Inflammatory macrophage treated with lipopolysaccharide for 1 hour (primary cell): ENCODE data around the gene FAM13B.
"Not testable (repeated sequence)": the region's sequence is repeated elsewhere in the genome, so short reads cannot be mapped to it uniquely, and the experiment has no call there.

ENCODE experiments used
- DNase-seq, 2 donors: peaks; one replicate each; pipeline ENCODE4 v3.0.0-alpha.2; 2020 to 2022

The FAM13B gene

GRCh38 chr5:138033907-138034306 is 1.0 kb upstream of the FAM13B start:
- DNase-seq: no peak

GRCh38 chr5:138033386-138033808 is 518 bp upstream of the FAM13B start:
- no peak for DNase-seq

- DNase-seq: peak; percentile 62 to 71
Measured at GRCh38 chr5:138032028-138032571, 779 bp downstream of the FAM13B start.

DNA sequence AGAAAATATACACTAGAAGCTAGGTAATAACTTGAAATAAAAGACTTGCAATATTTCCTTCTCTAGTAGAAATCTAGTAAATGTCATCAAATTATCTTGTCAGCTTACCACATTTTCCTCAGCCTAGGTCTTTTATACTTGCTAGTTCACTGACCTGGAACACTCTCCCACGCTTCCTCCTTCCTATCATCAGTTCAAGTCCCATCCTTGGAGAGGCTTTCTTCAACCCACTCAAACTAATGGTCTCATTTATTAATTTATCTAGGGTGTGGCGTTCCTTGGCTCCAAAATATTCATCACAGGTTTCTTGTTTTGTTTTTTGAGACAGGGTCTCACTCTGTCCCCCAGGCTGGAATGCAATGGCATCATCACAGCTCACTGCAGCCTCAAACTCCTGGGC is 2.9 kb downstream of the FAM13B start:
- no peak for DNase-seq

DNA sequence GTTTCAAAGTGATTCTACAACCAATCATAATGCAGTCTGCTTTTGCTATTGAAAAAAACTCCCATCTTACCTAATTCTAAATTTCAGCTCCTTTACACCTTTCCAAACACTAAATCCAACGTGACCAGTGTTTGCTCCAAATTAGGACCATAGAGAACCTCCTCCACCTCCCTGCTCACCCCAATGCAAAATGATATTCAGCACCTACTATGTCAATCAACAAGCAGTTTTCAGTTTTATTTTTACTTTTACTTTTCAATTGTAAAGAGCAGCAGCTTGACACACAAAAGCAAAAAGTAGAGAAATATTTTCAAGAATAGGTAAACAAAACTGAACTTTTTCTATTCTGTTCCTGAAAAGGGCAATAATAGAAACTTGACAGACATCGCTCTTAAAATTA is 3.4 kb downstream of the FAM13B start:
- DNase-seq: no peak

DNA sequence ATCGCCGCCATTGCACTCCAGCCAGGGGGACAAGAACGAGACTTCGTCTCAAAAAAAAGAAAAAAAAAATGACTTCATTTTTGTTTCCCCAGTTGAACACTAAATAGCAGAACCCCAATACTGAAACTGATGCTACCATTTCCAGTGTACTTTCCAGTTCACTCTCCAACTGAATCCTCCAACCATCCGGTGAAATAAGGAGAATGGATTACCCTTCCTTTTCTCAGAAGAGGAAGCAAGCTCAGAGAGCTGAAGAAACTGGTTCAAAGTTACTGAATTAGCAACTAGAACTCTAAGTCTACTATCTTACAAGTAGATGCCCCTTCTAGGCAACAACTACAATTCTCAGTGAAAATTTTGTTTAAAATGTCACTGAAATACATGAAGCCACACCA is 3.9 kb downstream of the FAM13B start:
- peak; percentile 33 to 46 for DNase-seq

GRCh38 chr5:138028262-138028970 is 4.5 kb downstream of the FAM13B start:
- DNase-seq: not testable (repeated sequence)

- not testable (repeated sequence) for DNase-seq
Measured at GRCh38 chr5:138026793-138027192, 6.1 kb downstream of the FAM13B start.

DNA sequence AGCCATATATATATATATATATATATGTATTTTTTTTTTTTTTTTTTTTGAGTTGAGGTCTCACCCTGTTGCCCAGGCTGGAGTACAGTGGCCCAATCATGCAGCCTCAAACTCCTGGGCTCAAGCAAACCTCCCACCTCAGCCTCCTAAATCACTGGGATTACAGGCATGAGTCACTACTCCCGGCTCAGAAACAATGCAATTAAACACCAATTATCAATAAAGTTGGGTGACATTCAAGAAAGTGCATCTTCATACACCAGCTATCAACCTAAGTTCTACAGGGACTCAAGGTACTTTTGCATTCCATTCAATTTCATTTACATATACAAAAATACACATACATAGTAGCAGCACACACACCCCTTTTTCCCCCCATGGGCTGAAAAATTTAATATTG is 7.6 kb downstream of the FAM13B start:
- DNase-seq: no peak

DNA sequence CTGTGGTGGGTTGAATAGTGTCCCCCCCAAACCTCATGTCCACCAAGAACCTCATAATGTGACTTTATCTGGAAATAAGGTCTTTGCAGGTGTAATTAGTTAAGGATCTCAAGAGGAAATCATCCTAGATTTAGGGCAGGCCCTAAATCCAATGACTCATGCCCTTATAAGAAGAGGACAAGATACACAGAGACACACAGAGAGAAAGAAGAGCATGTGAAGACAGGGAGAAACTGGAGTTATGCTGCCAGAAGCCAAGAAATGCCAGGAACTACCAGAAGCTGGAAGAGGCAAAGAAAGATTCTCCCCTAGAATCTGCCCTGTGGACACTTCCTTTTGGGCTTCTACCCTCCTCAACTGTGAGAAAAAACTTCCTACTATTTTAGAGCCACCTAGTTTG is 8.8 kb downstream of the FAM13B start:
- DNase-seq: no peak

- DNase-seq: no peak
Measured at GRCh38 chr5:138022912-138023311, 10.0 kb downstream of the FAM13B start.

GRCh38 chr5:138021771-138022170 is 11.1 kb downstream of the FAM13B start:
- no peak for DNase-seq

DNA sequence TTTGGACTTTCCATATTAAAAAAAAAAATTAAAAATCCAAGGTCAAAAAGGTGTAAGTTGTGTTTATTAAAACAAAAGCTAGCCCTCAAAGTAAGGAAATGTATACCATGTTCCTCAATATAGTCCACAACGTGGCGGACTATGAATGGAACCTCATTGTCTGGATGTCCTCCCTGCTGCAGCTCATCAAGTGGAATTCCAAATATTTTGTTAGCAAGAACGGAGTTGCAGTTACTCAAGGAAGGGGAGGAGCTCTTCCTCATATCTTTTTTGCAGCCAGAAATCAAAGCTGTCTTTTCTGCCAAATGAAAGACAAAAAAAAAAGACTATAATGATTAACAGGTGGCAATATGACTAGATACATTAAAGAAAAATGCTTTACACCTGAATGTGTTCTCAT is 14.0 kb downstream of the FAM13B start:
- DNase-seq: no peak

- no peak for DNase-seq
Measured at GRCh38 chr5:138015916-138016315, 17.0 kb downstream of the FAM13B start.

DNA sequence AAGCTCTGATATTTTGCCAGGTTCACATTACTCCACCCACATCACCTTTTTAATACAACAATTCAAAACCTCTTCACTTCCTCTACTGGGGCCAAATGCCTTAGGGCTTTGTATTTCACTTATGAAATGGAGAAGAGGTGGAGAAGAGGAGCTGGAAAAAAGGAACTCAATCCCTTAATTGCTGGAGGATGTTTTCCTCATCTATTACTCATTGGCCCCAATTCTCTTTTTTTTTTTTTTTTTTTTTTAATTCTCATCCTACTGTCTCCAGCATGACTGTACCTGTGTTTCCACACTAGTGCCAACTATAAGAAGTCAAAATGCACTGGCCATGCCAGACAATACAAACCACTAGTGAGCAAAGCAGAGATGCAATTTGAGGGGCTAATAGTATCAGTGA is 20.9 kb downstream of the FAM13B start:
- peak in 1 of 2 donors; percentile 37 for DNase-seq

DNA sequence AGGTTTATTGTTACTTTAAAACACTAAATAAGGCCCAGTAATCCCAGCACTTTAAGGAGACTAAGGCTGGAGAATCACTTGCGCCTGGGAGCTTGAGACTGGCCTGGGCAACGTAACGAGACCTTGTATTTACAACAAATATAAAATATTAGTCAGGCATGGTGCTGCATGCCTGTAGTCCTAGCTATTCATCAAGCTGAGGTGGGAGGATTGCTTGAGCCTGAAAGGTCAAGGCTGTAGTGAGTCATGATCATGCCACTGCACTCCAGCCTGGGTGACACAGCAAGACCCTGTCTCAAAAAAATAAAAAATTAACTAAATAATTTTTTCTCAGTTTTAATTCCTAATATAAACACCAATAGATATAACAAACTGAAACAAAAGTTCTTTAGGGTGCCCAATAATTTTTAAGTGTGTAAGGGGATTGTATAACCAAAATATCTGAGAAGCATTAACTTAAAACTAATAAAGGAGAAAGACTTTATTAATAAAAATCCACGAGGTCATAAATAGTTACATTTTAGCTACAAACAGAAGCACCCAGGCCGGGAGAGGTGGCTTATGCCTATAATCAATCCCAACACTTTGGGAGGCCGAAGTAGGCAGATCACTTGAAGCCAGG is 32.7 kb downstream of the FAM13B start:
- DNase-seq: peak; percentile 43 to 87

GRCh38 chr5:137997726-137998213 is 35.1 kb downstream of the FAM13B start:
- peak; percentile 69 to 85 for DNase-seq

GRCh38 chr5:137995749-137996128 is 37.1 kb downstream of the FAM13B start:
- peak in 1 of 2 donors; percentile 21 for DNase-seq

DNA sequence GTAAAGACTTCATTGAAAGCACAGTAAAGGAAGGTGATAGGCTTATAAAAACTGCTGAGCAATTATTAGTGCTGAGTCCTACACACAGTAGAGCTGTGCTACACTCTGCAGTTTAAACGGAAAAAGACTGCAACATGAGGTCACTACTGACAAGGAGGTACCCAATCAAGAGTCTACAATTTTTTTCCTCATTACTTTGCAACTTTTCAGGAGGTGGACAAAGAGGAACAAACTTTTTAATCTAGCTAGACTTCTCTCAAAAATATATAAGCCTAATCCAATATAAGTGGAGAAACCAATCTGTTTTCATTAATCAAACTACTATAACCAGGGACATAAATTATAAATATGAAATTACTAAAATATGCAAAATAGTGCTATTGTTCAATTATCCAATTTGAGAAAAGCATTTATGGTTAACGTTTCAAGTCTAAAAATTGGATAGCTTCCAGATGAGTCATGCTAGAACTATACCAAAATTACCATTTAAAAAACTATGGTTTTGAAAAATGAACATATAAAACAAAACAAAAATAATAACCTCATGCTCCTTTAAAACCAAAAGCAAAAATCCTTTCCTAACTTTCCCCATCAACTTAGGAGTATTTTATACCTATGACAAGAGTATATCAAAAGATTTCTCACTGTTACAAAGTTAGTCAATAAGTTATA is 37.7 kb downstream of the FAM13B start:
- peak; percentile 66 to 71 for DNase-seq

DNA sequence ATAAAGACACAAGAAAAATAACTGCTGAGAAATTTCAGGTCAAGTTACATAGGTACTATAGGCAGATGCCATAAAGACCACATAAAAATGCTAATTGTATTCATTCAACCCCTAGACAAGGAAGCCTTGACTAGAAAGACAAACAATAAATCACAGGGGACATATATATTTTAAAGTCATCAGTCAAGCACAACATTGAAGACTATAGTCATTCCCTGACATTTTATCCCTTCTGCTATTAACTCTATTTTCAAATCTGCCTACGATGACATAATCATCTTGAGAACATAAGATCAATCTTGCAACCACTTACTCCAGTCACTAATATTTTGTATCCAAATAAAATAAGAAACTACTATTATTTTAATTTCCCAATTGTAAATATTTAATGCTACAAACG is 38.3 kb downstream of the FAM13B start:
- no peak for DNase-seq

DNA sequence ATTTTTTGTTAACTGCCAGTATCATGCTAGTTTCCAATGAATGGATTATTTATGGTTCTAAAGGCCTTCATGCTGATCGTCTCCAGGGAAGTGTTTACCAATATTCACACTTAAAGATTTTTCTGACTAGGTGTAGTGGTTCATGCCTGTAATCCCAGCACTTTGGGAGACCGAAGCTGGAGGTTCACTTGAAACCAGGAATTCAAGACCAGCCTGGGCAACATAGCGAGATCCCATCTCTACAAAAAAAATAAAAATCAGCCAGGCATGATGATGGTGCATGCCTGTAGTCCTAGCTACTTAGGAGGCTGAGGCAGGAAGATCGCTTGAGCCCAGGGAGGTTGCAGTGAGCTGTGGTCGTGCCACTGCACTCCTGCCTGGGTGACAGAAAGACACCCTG is 43.5 kb downstream of the FAM13B start:
- no peak for DNase-seq

DNA sequence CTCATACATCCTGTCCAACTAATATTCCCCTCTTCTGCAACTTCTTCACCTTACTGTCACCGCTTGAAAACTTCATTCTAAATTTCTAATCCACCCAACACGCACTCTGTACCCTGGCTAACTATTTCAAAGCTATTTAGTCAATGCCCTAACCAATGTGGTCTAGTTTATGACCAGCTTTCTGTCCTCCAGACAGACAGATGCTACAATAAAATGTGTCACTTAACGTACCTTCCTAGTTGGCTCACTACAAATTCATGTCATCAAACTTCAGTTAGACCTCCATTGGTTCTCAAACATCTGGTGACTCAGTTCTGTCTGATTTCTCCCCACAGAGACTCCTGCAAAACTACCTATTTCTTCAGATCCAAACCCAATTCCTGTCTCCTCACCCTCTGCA is 57.7 kb downstream of the FAM13B start:
- DNase-seq: no peak

DNA sequence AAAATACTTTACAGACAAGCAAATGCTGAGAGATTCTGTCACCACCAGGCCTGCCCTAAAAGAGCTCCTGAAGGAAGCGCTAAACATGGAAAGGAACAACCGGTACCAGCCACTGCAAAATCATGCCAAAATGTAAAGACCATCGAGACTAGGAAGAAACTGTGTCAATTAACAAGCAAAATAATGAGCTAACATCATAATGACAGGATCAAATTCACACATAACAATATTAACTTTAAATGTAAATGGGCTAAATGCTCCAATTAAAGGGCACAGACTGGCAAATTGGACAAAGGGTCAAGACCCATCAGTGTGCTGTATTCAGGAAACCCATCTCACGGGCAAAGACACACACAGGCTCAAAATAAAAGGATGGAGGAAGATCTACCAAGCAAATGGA is 62.5 kb downstream of the FAM13B start:
- not testable (repeated sequence) for DNase-seq

DNA sequence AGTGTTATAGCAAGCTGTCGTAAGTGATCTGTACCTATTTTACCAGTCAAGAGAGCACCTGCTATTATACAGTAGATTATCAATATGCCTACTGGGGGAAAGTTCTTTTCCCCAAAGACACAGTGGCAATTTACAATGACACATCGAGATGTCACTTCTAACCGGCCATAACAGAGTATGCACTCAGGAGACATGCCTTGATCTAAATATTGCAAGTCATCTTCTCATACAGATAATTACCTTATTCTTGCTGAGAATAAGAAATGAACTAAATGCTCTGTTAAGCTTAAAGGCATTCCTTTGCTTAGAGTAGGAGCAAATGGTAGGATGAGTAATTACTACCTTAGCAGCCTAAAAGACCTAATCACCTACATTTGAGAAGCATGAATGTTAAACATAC is 72.1 kb downstream of the FAM13B start:
- DNase-seq: no peak
